HUES6 (cell line): ENCODE results near the gene STAG2.
"Not testable (repeated sequence)": the region's sequence is repeated elsewhere in the genome, so short reads cannot be mapped to it uniquely, and the experiment has no call there.

ENCODE experiments used
- H3K27ac ChIP-seq: 2 replicates; pipeline ENCODE4 v1.7.0; 2013; ENCODE audit warnings: low read depth, mild to moderate bottlenecking, low read length, inconsistent platforms
- H3K27me3 ChIP-seq: 2 replicates; pipeline ENCODE4 v1.6.1; 2013; ENCODE audit warnings: low read length; ENCODE audit not compliant: control insufficient read depth, insufficient read depth
- H3K36me3 ChIP-seq: 2 replicates; pipeline ENCODE4 v1.6.1; 2013; ENCODE audit warnings: low read length; ENCODE audit not compliant: control insufficient read depth, insufficient read depth
- H3K4me1 ChIP-seq: 2 replicates; pipeline ENCODE4 v1.6.1; 2013; ENCODE audit warnings: low read length; ENCODE audit not compliant: control insufficient read depth, insufficient read depth
- H3K4me3 ChIP-seq: 2 replicates; pipeline ENCODE4 v1.5.1; 2013; ENCODE audit warnings: low read depth, low read length
- H3K9ac ChIP-seq: one replicate; pipeline ENCODE4 v1.6.1; 2013; ENCODE audit warnings: mild to moderate bottlenecking, low read length
- H3K9me3 ChIP-seq: 2 replicates; pipeline ENCODE4 v1.6.1; 2013; ENCODE audit warnings: low read depth, low read length; ENCODE audit not compliant: control insufficient read depth, insufficient read depth

Gene STAG2

GRCh38 chrX:124035657-124036056, 74.2 kb downstream of the STAG2 start:
- Histone ChIP-seq H3K27me3 (no peaks in the 10 kb centered on the region), H3K36me3 (peaks cover 53% of the 10 kb centered on the region)

GRCh38 chrX:124042042-124042441, 80.5 kb downstream of the STAG2 start:
- H3K27ac ChIP-seq = no peak overlapping the region
- H3K9me3 ChIP-seq = no peaks in the 10 kb centered on the region
- H3K4me1 ChIP-seq = no peaks in the 10 kb centered on the region
- H3K9ac ChIP-seq = no peak overlapping the region
- no peaks in the 10 kb centered on the region for H3K27me3 ChIP-seq
- peaks cover 67% of the 10 kb centered on the region for H3K36me3 ChIP-seq
- H3K4me3 ChIP-seq = no peak overlapping the region

More at GRCh38 chrX:124035657-124036056, 74.2 kb downstream of the STAG2 start:
- no peaks in the 10 kb centered on the region for H3K9me3 ChIP-seq
- H3K27ac ChIP-seq = no peak overlapping the region
- H3K9ac ChIP-seq = no peak overlapping the region
- H3K4me1 ChIP-seq = no peaks in the 10 kb centered on the region
- H3K4me3 ChIP-seq = no peak overlapping the region

GRCh38 chrX:124045109-124045508, 83.6 kb downstream of the STAG2 start:
- H3K4me1 ChIP-seq = no peaks in the 10 kb centered on the region
- no peak overlapping the region for H3K9ac ChIP-seq
- H3K27me3 ChIP-seq = no peaks in the 10 kb centered on the region
- no peak overlapping the region for H3K27ac ChIP-seq
- H3K9me3 ChIP-seq = no peaks in the 10 kb centered on the region
- no peak overlapping the region for H3K4me3 ChIP-seq
- H3K36me3 ChIP-seq = peaks cover 73% of the 10 kb centered on the region

GRCh38 chrX:124084417-124084816, 122.9 kb downstream of the STAG2 start:
- not testable (repeated sequence) for H3K27me3 ChIP-seq, H3K27ac ChIP-seq, H3K9me3 ChIP-seq, H3K9ac ChIP-seq, H3K4me3 ChIP-seq, H3K4me1 ChIP-seq
- H3K36me3 ChIP-seq = peaks cover 96% of the 10 kb centered on the region

DNA sequence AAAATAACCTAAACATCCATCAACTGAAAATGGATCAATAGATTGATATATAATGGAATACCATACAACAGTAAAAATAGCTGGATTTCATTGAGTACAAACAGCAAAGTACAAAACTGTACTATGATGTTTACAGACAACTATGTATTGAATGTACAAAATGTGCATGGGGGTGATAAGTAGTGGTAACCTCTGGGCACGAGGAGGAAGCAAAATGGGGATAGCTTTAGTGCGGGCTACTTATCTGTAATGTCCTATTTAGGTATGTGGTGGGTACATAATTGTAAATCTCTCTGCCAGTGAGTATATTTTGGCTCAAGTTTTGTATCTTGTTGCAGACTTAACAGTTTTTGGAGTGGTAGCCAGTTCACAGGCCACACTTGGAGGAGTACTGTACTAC, 123.6 kb downstream of the STAG2 start:
- peaks cover 94% of the 10 kb centered on the region for H3K36me3 ChIP-seq
- H3K27ac ChIP-seq = no peak overlapping the region
- H3K9ac ChIP-seq = no peak overlapping the region
- no peaks in the 10 kb centered on the region for H3K9me3 ChIP-seq
- no peaks in the 10 kb centered on the region; the same call in 1 of the 2 replicates for H3K27me3 ChIP-seq
- H3K4me1 ChIP-seq = no peaks in the 10 kb centered on the region
- H3K4me3 ChIP-seq = no peak overlapping the region

GRCh38 chrX:124086411-124086810, 124.9 kb downstream of the STAG2 start:
- no peaks in the 10 kb centered on the region; the same call in 1 of the 2 replicates for H3K27me3 ChIP-seq
- H3K9me3 ChIP-seq = no peaks in the 10 kb centered on the region
- H3K4me1 ChIP-seq = no peaks in the 10 kb centered on the region
- H3K27ac ChIP-seq = no peak overlapping the region
- H3K36me3 ChIP-seq = peaks cover 94% of the 10 kb centered on the region
- H3K4me3 ChIP-seq = no peak overlapping the region
- H3K9ac ChIP-seq = no peak overlapping the region

- no peak overlapping the region for H3K9ac ChIP-seq
- H3K27me3 ChIP-seq = no peaks in the 10 kb centered on the region; the same call in 1 of the 2 replicates
- no peaks in the 10 kb centered on the region for H3K4me1 ChIP-seq
- H3K36me3 ChIP-seq = peaks cover 95% of the 10 kb centered on the region
- no peaks in the 10 kb centered on the region for H3K9me3 ChIP-seq
- no peak overlapping the region for H3K4me3 ChIP-seq
- no peak overlapping the region for H3K27ac ChIP-seq
Observed at GRCh38 chrX:124087000-124087746, 125.7 kb downstream of the STAG2 start.

DNA sequence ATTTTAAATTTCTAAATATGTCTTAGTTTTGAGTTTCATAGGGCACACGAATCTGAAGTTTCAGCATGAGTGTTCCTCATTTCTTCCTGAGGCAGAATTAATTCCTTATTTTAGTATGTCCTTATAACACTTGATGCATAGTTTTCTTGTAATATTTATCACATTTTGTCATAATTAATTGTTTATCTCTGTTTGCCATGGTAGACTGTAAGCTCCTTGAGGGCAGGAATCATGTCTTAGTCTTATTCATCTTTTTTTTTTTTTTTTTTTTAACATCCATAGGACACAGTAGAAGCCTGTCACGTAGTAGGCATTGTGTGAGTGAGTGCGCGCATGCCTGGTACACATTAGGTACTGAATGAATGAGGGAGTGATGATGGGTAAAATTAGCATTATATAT, 131.7 kb downstream of the STAG2 start:
- Histone ChIP-seq H3K9me3 (no peaks in the 10 kb centered on the region), H3K9ac (no peak overlapping the region), H3K27me3 (no peaks in the 10 kb centered on the region; the same call in 1 of the 2 replicates), H3K36me3 (peaks cover 87% of the 10 kb centered on the region), H3K27ac (no peak overlapping the region), H3K4me1 (no peaks in the 10 kb centered on the region), H3K4me3 (no peak overlapping the region)

DNA sequence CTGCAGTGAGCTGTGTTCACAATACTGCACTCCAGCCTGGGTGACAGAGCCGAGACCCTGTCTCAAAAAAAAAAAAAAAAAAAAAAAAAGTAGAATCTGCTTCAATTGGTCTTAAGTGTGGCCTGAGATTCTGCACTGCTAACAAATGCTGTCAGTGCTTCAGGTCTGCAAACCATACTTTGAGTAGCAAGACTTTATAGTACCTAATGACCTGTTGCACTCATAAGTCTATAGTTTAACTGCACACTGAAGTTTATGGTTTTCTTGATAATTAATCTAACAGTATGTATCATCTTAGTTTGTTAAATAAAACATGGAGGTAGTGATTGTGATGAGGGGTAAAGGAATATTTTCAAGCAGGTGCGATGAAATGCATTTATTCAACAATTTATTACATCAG, 135.6 kb downstream of the STAG2 start:
- Histone ChIP-seq H3K36me3 (peaks cover 84% of the 10 kb centered on the region), H3K9ac (no peak overlapping the region), H3K4me3 (no peak overlapping the region), H3K4me1 (no peaks in the 10 kb centered on the region), H3K9me3 (no peaks in the 10 kb centered on the region), H3K27me3 (no peaks in the 10 kb centered on the region), H3K27ac (no peak overlapping the region)

GRCh38 chrX:124098089-124098488, 136.6 kb downstream of the STAG2 start:
- Histone ChIP-seq H3K36me3 (peaks cover 84% of the 10 kb centered on the region), H3K27ac (no peak overlapping the region), H3K27me3 (no peaks in the 10 kb centered on the region)

DNA sequence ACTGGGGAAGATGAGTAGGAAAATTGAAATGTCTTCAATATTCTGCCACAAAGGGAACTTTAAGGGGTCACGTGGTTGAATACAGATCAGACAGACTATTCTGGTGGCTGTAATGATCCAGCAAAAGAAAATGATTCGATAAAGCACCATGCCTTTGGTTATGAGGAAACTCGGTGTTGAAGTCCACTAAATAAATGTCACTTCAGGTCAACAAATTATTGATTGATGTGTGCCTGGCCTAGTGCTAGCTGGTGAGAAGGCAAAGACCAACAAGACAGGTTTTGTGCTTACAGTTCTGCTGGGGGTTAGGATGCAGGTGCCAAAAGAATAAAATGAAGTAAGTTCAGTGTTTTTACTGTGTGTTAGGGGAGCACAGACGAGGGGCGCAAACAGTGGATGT, 142.5 kb downstream of the STAG2 start:
- Histone ChIP-seq H3K4me3 (no peak overlapping the region), H3K27ac (no peak overlapping the region), H3K9me3 (0 out of 2 replicates have a peak, but pooled peaks cover 2% of the 10 kb centered on the region), H3K9ac (no peak overlapping the region), H3K36me3 (peaks cover 37% of the 10 kb centered on the region), H3K4me1 (no peaks in the 10 kb centered on the region), H3K27me3 (no peaks in the 10 kb centered on the region)

More at GRCh38 chrX:124098089-124098488, 136.6 kb downstream of the STAG2 start:
- Histone ChIP-seq H3K9ac (no peak overlapping the region), H3K9me3 (no peaks in the 10 kb centered on the region), H3K4me1 (no peaks in the 10 kb centered on the region), H3K4me3 (no peak overlapping the region)
